ENCODE measurements around the gene SYCN. TPM values are rescaled to one million over a fixed set of nuclear protein-coding genes. Genes with fewer than 3 reads are reported as not detected.

The SYCN gene
- total and polyA plus RNA-seq, 3 donors from 2014 or later, result 36.5 to 192 (median 98.0) TPM

- Histone ChIP-seq H3K27me3 (no peaks in the 10 kb centered on the region), H3K4me3 (no peak overlapping the region), H3K36me3 (ENCODE audit: low read depth, missing control alignments) (no peaks in the 10 kb centered on the region), H3K9me3 (no peaks in the 10 kb centered on the region), H3K27ac (no peak overlapping the region), H3K4me1 (no peaks in the 10 kb centered on the region)
- TF ChIP-seq CTCF (IDR thresholded peaks at IDR 0.05) (no peak), POLR2A (IDR thresholded peaks at IDR 0.05) (no peak)
- WGBS, 2 donors, result 78 to 83% methylated on average over 7 of the region's 7 CpGs
- intact Hi-C loops (cut with DNase I; ENCODE audit: low total_unique reads), result no loop called here
- DNase-seq, result no peak
Measured at GRCh38 chr19:39209196-39209595, 5.1 kb upstream of the SYCN start.

- DNase-seq, result no peak
- Histone ChIP-seq H3K4me3 (no peak overlapping the region), H3K27me3 (no peaks in the 10 kb centered on the region), H3K4me1 (no peaks in the 10 kb centered on the region), H3K36me3 (ENCODE audit: low read depth, missing control alignments) (no peaks in the 10 kb centered on the region), H3K9me3 (no peaks in the 10 kb centered on the region), H3K27ac (no peak overlapping the region)
- intact Hi-C loops (cut with DNase I; ENCODE audit: low total_unique reads), result no loop called here
- TF ChIP-seq CTCF (IDR thresholded peaks at IDR 0.05) (no peak), POLR2A (IDR thresholded peaks at IDR 0.05) (no peak)
- WGBS, 2 donors, result 80 to 88% methylated on average over 7 to 9 of the region's 9 CpGs
Measured at GRCh38 chr19:39208175-39208795, 4.2 kb upstream of the SYCN start.

GRCh38 chr19:39207293-39207836, 3.3 kb upstream of the SYCN start:
- no peaks in the 10 kb centered on the region for H3K36me3 ChIP-seq (ENCODE audit: low read depth, missing control alignments)
- intact Hi-C loops (cut with DNase I; ENCODE audit: low total_unique reads), result no loop called here
- H3K4me1 ChIP-seq, result no peaks in the 10 kb centered on the region
- H3K4me3 ChIP-seq, result no peak overlapping the region
- no peaks in the 10 kb centered on the region for H3K9me3 ChIP-seq
- H3K27ac ChIP-seq, result no peak overlapping the region
- no peak for DNase-seq
- H3K27me3 ChIP-seq, result no peaks in the 10 kb centered on the region
- WGBS, 2 donors, result 75 to 77% methylated on average over 6 of the region's 6 CpGs
- TF ChIP-seq CTCF (IDR thresholded peaks at IDR 0.05), result no peak
- TF ChIP-seq POLR2A (IDR thresholded peaks at IDR 0.05), result no peak

- Histone ChIP-seq H3K27ac (no peak overlapping the region), H3K4me3 (no peak overlapping the region), H3K4me1 (no peaks in the 10 kb centered on the region), H3K36me3 (ENCODE audit: low read depth, missing control alignments) (no peaks in the 10 kb centered on the region), H3K9me3 (no peaks in the 10 kb centered on the region), H3K27me3 (no peaks in the 10 kb centered on the region)
- DNase-seq, result no peak
- TF ChIP-seq POLR2A (IDR thresholded peaks at IDR 0.05) (no peak), CTCF (IDR thresholded peaks at IDR 0.05) (no peak)
- 70 to 77% methylated on average over 6 of the region's 6 CpGs for WGBS, 2 donors
- intact Hi-C loops (cut with DNase I; ENCODE audit: low total_unique reads), result no loop called here
Measured at GRCh38 chr19:39206122-39206521, 2.1 kb upstream of the SYCN start.

- H3K9me3 ChIP-seq, result no peaks in the 10 kb centered on the region
- DNase-seq, result no peak
- H3K27me3 ChIP-seq, result no peaks in the 10 kb centered on the region
- intact Hi-C loops (cut with DNase I; ENCODE audit: low total_unique reads), result no loop called here
- no peaks in the 10 kb centered on the region for H3K36me3 ChIP-seq (ENCODE audit: low read depth, missing control alignments)
- no peak overlapping the region for H3K4me3 ChIP-seq
- TF ChIP-seq POLR2A (IDR thresholded peaks at IDR 0.05) (no peak), CTCF (IDR thresholded peaks at IDR 0.05) (no peak)
- no peaks in the 10 kb centered on the region for H3K4me1 ChIP-seq
- 40 to 48% methylated on average over 3 of the region's 3 CpGs for WGBS, 2 donors
- H3K27ac ChIP-seq, result no peak overlapping the region
Measured at GRCh38 chr19:39205449-39205764, 1.3 kb upstream of the SYCN start.

Measured in testis (tissue), 3 donors.